HepG2 (cell line): ENCODE results near the gene MPST.

Experiments
- BCL3 ChIP-seq: sonication (generic); formaldehyde crosslinking; IDR thresholded peaks from 2 replicates; pipeline ENCODE4 v1.5.1; 2020; ENCODE audit warnings: mild to moderate bottlenecking, missing genetic modification reagents, moderate library complexity
- CREB1 ChIP-seq, 2 experiments: fragments of 450-650 bp in 1 of 2; IDR thresholded peaks; 2 replicates each; pipeline ENCODE4 v1.6.1; 2016 to 2017; ENCODE audit warnings: control low read depth in 1 of 2, mild to moderate bottlenecking in 1 of 2, missing compliant biosample characterization in 1 of 2, missing genetic modification characterization in 1 of 2
- DNMT3B ChIP-seq: conservative IDR thresholded peaks from 2 replicates; pipeline ENCODE4 v1.6.1; 2016; ENCODE audit warnings: missing biosample characterization, control low read depth
- ETS1 ChIP-seq: sonication (generic); formaldehyde crosslinking; IDR thresholded peaks from 2 replicates; pipeline ENCODE4 v1.4.0; 2020; ENCODE audit warnings: missing genetic modification reagents
- PHF5A ChIP-seq: IDR thresholded peaks from one replicate; pipeline ENCODE4 v1.6.1; 2018; ENCODE audit warnings: low read depth, missing genetic modification reagents; ENCODE audit not compliant: unreplicated experiment
- RAD21 ChIP-seq: fragments of 450-650 bp; formaldehyde crosslinking; IDR thresholded peaks from 2 replicates; pipeline ENCODE4 v1.5.0; 2020; ENCODE audit warnings: mild to moderate bottlenecking
- TF ChIP-seq, protein P1 (sequence below): sonication (generic); formaldehyde crosslinking; IDR thresholded peaks from 2 replicates; pipeline ENCODE4 v1.4.0; 2020; ENCODE audit warnings: missing genetic modification reagents, borderline replicate concordance
- TF ChIP-seq, protein P2 (sequence below): sonication (generic); formaldehyde crosslinking; IDR thresholded peaks from 2 replicates; pipeline ENCODE4 v1.5.0; 2020; ENCODE audit warnings: mild to moderate bottlenecking, missing genetic modification reagents, moderate library complexity
- TF ChIP-seq, protein P3 (sequence below): sonication (generic); formaldehyde crosslinking; IDR thresholded peaks from 2 replicates; pipeline ENCODE4 v1.4.0; 2020; ENCODE audit warnings: missing genetic modification reagents

- TF ChIP-seq ETS1 (CRISPR knock-in tag), result no peak
- TF ChIP-seq, protein P1, sequence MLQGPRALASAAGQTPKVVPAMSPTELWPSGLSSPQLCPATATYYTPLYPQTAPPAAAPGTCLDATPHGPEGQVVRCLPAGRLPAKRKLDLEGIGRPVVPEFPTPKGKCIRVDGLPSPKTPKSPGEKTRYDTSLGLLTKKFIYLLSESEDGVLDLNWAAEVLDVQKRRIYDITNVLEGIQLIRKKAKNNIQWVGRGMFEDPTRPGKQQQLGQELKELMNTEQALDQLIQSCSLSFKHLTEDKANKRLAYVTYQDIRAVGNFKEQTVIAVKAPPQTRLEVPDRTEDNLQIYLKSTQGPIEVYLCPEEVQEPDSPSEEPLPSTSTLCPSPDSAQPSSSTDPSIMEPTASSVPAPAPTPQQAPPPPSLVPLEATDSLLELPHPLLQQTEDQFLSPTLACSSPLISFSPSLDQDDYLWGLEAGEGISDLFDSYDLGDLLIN (CRISPR knock-in tag), result no peak
- no peak for TF ChIP-seq DNMT3B
- no peak for TF ChIP-seq PHF5A (CRISPR knock-in tag)
- TF ChIP-seq, protein P2, sequence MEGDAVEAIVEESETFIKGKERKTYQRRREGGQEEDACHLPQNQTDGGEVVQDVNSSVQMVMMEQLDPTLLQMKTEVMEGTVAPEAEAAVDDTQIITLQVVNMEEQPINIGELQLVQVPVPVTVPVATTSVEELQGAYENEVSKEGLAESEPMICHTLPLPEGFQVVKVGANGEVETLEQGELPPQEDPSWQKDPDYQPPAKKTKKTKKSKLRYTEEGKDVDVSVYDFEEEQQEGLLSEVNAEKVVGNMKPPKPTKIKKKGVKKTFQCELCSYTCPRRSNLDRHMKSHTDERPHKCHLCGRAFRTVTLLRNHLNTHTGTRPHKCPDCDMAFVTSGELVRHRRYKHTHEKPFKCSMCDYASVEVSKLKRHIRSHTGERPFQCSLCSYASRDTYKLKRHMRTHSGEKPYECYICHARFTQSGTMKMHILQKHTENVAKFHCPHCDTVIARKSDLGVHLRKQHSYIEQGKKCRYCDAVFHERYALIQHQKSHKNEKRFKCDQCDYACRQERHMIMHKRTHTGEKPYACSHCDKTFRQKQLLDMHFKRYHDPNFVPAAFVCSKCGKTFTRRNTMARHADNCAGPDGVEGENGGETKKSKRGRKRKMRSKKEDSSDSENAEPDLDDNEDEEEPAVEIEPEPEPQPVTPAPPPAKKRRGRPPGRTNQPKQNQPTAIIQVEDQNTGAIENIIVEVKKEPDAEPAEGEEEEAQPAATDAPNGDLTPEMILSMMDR, result peak; percentile 97
- TF ChIP-seq BCL3, result no peak
- TF ChIP-seq RAD21 (CRISPR knock-in tag), result peak; percentile 93
- TF ChIP-seq, protein P3, sequence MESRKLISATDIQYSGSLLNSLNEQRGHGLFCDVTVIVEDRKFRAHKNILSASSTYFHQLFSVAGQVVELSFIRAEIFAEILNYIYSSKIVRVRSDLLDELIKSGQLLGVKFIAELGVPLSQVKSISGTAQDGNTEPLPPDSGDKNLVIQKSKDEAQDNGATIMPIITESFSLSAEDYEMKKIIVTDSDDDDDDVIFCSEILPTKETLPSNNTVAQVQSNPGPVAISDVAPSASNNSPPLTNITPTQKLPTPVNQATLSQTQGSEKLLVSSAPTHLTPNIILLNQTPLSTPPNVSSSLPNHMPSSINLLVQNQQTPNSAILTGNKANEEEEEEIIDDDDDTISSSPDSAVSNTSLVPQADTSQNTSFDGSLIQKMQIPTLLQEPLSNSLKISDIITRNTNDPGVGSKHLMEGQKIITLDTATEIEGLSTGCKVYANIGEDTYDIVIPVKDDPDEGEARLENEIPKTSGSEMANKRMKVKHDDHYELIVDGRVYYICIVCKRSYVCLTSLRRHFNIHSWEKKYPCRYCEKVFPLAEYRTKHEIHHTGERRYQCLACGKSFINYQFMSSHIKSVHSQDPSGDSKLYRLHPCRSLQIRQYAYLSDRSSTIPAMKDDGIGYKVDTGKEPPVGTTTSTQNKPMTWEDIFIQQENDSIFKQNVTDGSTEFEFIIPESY (CRISPR knock-in tag), result peak; percentile 47; the same call in 1 of the 2 replicates
- TF ChIP-seq CREB1 (IDR thresholded peaks at IDR 0.05), result no peak
- TF ChIP-seq CREB1 (CRISPR knock-in tag; IDR thresholded peaks at IDR 0.05), result no peak
These were observed 24.4 kb downstream of the MPST start for GRCh38 chr22:37043828-37044538.
